ENCODE measurements around the gene GRPEL2.

GRPEL2 gene

GRCh38 chr5:149399775-149400174 is 54.5 kb downstream of the GRPEL2 start:
- Histone ChIP-seq H3K9me3 (ENCODE audit: insufficient read depth, low read length) (no peaks in the 10 kb centered on the region), H3K36me3 (ENCODE audit: low read length) (no peaks in the 10 kb centered on the region), H3K9ac (ENCODE audit: low read length) (no peak overlapping the region), H3F3A (ENCODE audit: insufficient read depth) (no peaks in the 10 kb centered on the region), H4K20me1 (ENCODE audit: low read depth, low read length) (no peaks in the 10 kb centered on the region), H3K27ac (ENCODE audit: low read depth, low read length) (no peak overlapping the region), H3K9me2 (replicated peaks; ENCODE audit: insufficient read depth, low read length) (no peaks in the 10 kb centered on the region), H3K4me3 (ENCODE audit: insufficient read depth, low read length, poor library complexity, severe bottlenecking) (no peak overlapping the region), H3K4me2 (ENCODE audit: low read depth, low read length, poor library complexity, severe bottlenecking) (no peak overlapping the region), H3K79me2 (ENCODE audit: insufficient read depth, low read length) (no peaks in the 10 kb centered on the region), H2AFZ (ENCODE audit: low read depth, low read length, severe bottlenecking) (no peak overlapping the region), H3K27me3 (ENCODE audit: low read length) (no peaks in the 10 kb centered on the region)
- TF ChIP-seq CTCF (IDR thresholded peaks at IDR 0.05; ENCODE audit: insufficient read depth, low read length, poor library complexity, severe bottlenecking) = no peak
- no peak for TF ChIP-seq EZH2phosphoT487 (conservative IDR thresholded peaks at IDR 0.05; ENCODE audit: low read length)

- Histone ChIP-seq H3K36me3 (ENCODE audit: low read length) (no peaks in the 10 kb centered on the region), H2AFZ (ENCODE audit: low read depth, low read length, severe bottlenecking) (no peak overlapping the region), H4K20me1 (ENCODE audit: low read depth, low read length) (no peaks in the 10 kb centered on the region), H3K79me2 (ENCODE audit: insufficient read depth, low read length) (no peaks in the 10 kb centered on the region), H3K27ac (ENCODE audit: low read depth, low read length) (no peak overlapping the region), H3K9me2 (replicated peaks; ENCODE audit: insufficient read depth, low read length) (no peaks in the 10 kb centered on the region), H3K4me2 (ENCODE audit: low read depth, low read length, poor library complexity, severe bottlenecking) (no peak overlapping the region), H3K9ac (ENCODE audit: low read length) (no peak overlapping the region), H3K9me3 (ENCODE audit: insufficient read depth, low read length) (no peaks in the 10 kb centered on the region), H3K4me3 (ENCODE audit: insufficient read depth, low read length, poor library complexity, severe bottlenecking) (no peak overlapping the region), H3F3A (ENCODE audit: insufficient read depth) (no peaks in the 10 kb centered on the region), H3K27me3 (ENCODE audit: low read length) (no peaks in the 10 kb centered on the region)
- TF ChIP-seq CTCF (IDR thresholded peaks at IDR 0.05; ENCODE audit: insufficient read depth, low read length, poor library complexity, severe bottlenecking) (no peak), EZH2phosphoT487 (conservative IDR thresholded peaks at IDR 0.05; ENCODE audit: low read length) (no peak)
Measured at GRCh38 chr5:149400304-149400703, 55.0 kb downstream of the GRPEL2 start.

- Histone ChIP-seq H3K27ac (ENCODE audit: low read depth, low read length) (no peak overlapping the region), H3K79me2 (ENCODE audit: insufficient read depth, low read length) (no peaks in the 10 kb centered on the region), H3K36me3 (ENCODE audit: low read length) (no peaks in the 10 kb centered on the region), H3K9me2 (replicated peaks; ENCODE audit: insufficient read depth, low read length) (no peaks in the 10 kb centered on the region), H3K9me3 (ENCODE audit: insufficient read depth, low read length) (no peaks in the 10 kb centered on the region), H3K4me3 (ENCODE audit: insufficient read depth, low read length, poor library complexity, severe bottlenecking) (no peak overlapping the region), H3F3A (ENCODE audit: insufficient read depth) (no peaks in the 10 kb centered on the region), H4K20me1 (ENCODE audit: low read depth, low read length) (no peaks in the 10 kb centered on the region), H3K4me2 (ENCODE audit: low read depth, low read length, poor library complexity, severe bottlenecking) (no peak overlapping the region), H2AFZ (ENCODE audit: low read depth, low read length, severe bottlenecking) (no peak overlapping the region), H3K27me3 (ENCODE audit: low read length) (no peaks in the 10 kb centered on the region), H3K9ac (ENCODE audit: low read length) (no peak overlapping the region)
- TF ChIP-seq EZH2phosphoT487 (conservative IDR thresholded peaks at IDR 0.05; ENCODE audit: low read length) (no peak), CTCF (IDR thresholded peaks at IDR 0.05; ENCODE audit: insufficient read depth, low read length, poor library complexity, severe bottlenecking) (no peak)
Measured at GRCh38 chr5:149401051-149401450, 55.8 kb downstream of the GRPEL2 start.
